Type B pancreatic cell (in vitro differentiated cells): ENCODE data around the gene MEGF11. TPM values are rescaled to one million over a fixed set of nuclear protein-coding genes. Genes with fewer than 3 reads are reported as not detected.

Experiments
- DNase-seq: peaks from one replicate; pipeline ENCODE4 v3.0.0; 2021; ENCODE audit warnings: mixed read lengths; ENCODE audit not compliant: unreplicated experiment; ENCODE audit errors: extremely low spot score
- H3K27ac Mint-ChIP-seq: 2 replicates; pipeline ENCODE4 v1.8.0; 2021; ENCODE audit warnings: mild to moderate bottlenecking, mixed read lengths
- H3K27me3 Mint-ChIP-seq: 2 replicates; pipeline ENCODE4 v1.8.0; 2021; ENCODE audit warnings: mixed read lengths
- H3K36me3 Mint-ChIP-seq: 2 replicates; pipeline ENCODE4 v1.8.0; 2021; ENCODE audit warnings: mixed read lengths
- H3K4me1 Mint-ChIP-seq: one replicate; pipeline ENCODE4 v1.8.0; 2021; ENCODE audit warnings: mixed read lengths; ENCODE audit not compliant: unreplicated experiment
- H3K4me3 Mint-ChIP-seq: 2 replicates; pipeline ENCODE4 v1.8.0; 2021; ENCODE audit warnings: mild to moderate bottlenecking, mixed read lengths
- H3K9me3 Mint-ChIP-seq: 2 replicates; pipeline ENCODE4 v1.8.0; 2021; ENCODE audit warnings: mixed read lengths
- total RNA-seq: library from RNA; stranded (reverse); gene quantifications from 2 replicates; pipeline ENCODE4 v1.2.1, GENCODE V29; 2021; ENCODE audit warnings: low replicate concordance
- TF ChIP-seq, protein P1 (sequence below): fragments of 200-600 bp; sonication (generic); conservative IDR thresholded peaks from 2 replicates; pipeline ENCODE4 v1.5.0; 2021; ENCODE audit warnings: antibody characterized with exemption, mild to moderate bottlenecking

The MEGF11 gene
- total RNA-seq, 1 donor from 2014 or later = 3.3 TPM

DNA sequence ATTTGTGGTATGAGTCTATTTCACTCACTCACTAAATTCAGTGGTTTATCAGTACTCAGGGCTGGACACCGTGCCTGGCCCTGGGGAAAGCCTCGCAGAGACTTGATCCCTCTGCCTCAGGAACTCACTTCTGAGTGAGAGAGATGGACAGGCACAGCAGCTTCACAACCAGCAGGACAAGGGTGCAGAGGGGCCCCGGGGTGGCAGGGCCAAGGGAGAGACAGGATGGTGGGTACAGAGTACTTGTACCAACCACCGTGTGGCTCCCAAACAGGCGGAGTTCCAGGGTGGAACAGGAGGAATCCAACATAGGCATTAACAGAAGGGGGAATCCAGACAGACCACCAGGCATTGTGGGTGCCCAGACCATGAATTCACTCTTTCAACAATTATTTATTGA, 143.7 kb downstream of the MEGF11 start:
- Mint-ChIP-seq H3K27me3 (peaks cover 48% of the 10 kb centered on the region), H3K4me3 (no peak overlapping the region), H3K36me3 (no peaks in the 10 kb centered on the region), H3K27ac (no peak overlapping the region), H3K9me3 (no peaks in the 10 kb centered on the region), H3K4me1 (peaks cover 10% of the 10 kb centered on the region)
- no peak for DNase-seq
- TF ChIP-seq, protein P1, sequence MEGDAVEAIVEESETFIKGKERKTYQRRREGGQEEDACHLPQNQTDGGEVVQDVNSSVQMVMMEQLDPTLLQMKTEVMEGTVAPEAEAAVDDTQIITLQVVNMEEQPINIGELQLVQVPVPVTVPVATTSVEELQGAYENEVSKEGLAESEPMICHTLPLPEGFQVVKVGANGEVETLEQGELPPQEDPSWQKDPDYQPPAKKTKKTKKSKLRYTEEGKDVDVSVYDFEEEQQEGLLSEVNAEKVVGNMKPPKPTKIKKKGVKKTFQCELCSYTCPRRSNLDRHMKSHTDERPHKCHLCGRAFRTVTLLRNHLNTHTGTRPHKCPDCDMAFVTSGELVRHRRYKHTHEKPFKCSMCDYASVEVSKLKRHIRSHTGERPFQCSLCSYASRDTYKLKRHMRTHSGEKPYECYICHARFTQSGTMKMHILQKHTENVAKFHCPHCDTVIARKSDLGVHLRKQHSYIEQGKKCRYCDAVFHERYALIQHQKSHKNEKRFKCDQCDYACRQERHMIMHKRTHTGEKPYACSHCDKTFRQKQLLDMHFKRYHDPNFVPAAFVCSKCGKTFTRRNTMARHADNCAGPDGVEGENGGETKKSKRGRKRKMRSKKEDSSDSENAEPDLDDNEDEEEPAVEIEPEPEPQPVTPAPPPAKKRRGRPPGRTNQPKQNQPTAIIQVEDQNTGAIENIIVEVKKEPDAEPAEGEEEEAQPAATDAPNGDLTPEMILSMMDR = no peak

DNA sequence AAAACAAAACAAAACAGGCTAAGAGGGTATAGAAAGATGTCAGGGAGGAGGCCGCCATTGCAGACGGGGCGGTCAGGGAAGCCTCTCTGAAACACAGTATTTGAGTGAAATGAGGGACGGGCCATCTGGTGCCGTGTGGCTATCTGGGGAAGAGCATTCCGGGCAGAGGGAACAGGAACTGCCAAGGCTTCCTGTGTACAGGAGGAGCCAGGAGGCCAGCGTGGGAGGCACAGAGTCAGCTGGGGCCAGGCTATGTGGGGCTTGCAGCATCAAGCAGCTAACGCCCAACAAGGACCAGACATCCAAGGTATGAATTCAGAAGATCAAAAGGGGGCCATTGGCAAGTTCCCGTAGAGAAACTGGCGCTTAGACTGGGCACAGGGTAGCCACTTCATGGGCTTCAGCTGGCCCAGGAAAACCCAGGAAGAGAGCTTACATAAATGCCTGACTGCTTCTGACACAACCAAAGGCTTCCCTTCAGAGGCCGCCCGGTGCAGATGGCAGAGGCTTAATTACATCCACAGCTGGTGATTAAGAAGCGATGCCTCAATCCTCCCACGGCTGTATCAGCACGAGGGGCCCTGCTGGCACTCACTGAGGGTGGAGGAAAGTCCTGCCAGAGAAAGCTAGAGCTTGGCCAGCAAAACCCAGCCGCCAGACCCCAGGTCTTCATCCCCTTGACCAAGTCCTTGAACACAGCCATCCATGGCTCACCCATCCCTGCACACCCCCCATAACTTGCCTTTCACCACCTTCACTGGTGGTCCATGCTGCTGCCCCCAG, 144.9 kb downstream of the MEGF11 start:
- H3K9me3 Mint-ChIP-seq = no peaks in the 10 kb centered on the region
- peaks cover 40% of the 10 kb centered on the region for H3K27me3 Mint-ChIP-seq
- no peak overlapping the region for H3K27ac Mint-ChIP-seq

DNA sequence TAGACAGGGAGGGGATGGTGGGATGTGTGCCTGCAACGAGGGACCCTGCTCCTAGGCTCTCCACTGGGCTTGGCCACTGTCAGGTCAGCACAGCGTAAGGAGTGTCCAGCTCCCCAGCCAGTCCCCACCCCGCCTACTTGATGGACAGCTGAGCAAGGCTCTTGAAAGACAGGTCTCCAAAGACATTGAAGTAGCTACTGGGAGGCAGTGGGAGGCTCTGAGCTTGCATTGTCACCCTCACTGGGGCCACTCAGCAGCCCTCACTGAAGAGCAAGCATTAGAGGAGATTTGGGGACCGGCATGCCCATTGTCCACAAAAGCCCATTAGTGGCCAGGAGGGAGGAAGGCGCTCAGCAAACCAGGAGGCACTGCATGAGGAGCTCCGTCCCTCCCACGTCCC, 146.5 kb downstream of the MEGF11 start:
- Mint-ChIP-seq H3K27me3 (peaks cover 37% of the 10 kb centered on the region), H3K9me3 (no peaks in the 10 kb centered on the region), H3K27ac (no peak overlapping the region), H3K4me1 (peaks cover 6% of the 10 kb centered on the region), H3K4me3 (no peak overlapping the region), H3K36me3 (no peaks in the 10 kb centered on the region)
- TF ChIP-seq, protein P1 = no peak
- DNase-seq = no peak

More for the DNA sequence above, 144.9 kb downstream of the MEGF11 start:
- Mint-ChIP-seq H3K4me3 (no peak overlapping the region), H3K4me1 (peaks cover 6% of the 10 kb centered on the region), H3K36me3 (no peaks in the 10 kb centered on the region)
- TF ChIP-seq, protein P1 = no peak
- no peak for DNase-seq

DNA sequence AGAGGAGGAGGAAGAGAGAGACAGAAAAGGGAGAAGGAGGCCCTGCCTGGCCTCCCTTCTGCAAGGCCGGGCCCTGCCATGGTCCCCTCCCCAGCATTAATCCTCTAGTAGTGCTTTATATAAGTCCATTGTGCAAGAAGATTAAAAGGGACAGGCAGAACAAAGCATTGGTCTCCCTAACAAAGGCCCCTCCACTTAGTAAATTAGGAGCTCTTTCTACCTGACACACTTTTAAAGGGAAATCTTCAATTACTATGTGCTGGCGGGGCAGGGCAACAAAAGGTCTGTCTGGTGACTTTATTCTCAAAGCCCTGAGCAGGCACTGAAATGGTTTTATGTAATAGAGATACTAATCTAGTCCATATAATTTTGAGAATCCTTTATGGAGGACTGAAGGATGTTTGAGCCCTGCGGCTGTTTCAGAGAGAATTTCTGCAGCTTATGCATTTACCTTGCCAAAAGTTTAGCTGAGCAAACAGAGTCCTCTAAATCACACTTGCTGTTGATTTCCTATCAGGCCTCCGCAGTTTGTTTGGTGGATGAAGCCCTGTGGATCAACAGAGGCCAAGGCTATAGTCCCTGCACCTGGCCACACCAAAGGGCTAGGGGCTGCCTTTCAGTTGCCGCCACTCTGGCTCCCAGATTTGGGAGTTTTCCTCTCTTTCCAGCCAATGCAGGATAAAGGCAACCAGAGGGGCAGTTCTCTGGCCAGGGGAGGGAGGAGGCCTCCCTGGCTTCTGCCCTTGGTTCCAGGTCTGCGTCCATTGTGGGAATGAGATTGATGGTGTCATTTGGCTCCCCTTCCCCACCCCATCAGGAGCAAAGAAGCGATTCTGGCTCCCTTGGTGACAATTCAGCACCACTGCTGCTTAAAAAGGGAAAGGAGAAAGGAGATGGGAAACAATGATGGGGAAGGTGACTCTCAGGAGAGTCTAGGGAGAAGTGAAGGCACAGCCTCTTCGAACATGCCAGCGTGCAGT, 148.0 kb downstream of the MEGF11 start:
- Mint-ChIP-seq H3K27me3 (peaks cover 41% of the 10 kb centered on the region), H3K36me3 (no peaks in the 10 kb centered on the region), H3K9me3 (no peaks in the 10 kb centered on the region), H3K27ac (no peak overlapping the region), H3K4me3 (no peak overlapping the region), H3K4me1 (peaks cover 17% of the 10 kb centered on the region)
- no peak for DNase-seq
- TF ChIP-seq, protein P1 = no peak

DNA sequence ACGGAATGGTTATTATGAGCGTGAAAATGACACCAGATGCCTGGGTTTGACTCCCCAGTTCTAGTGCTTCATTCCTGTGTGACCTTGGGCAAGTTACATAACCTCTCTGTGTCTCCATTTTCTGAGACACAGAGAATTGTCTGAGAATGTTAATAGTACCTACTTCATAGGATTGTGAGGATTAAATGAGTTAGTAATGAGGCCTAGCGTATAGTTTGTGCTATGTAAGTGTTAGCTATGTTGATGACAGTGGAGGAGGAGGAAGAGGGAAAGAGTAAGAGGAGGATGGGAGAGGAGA, 150.3 kb downstream of the MEGF11 start:
- H3K9me3 Mint-ChIP-seq = no peaks in the 10 kb centered on the region
- H3K36me3 Mint-ChIP-seq = no peaks in the 10 kb centered on the region
- H3K4me1 Mint-ChIP-seq = peaks cover 19% of the 10 kb centered on the region
- no peak overlapping the region for H3K4me3 Mint-ChIP-seq
- TF ChIP-seq, protein P1 = no peak
- H3K27me3 Mint-ChIP-seq = peaks cover 23% of the 10 kb centered on the region
- DNase-seq = no peak
- H3K27ac Mint-ChIP-seq = no peak overlapping the region
